Stimulated activated CD4-positive, alpha-beta T cell treated with anti-CD3 and anti-CD28 coated beads, TNF-alpha, amount 100 ng/mL, for 1 hour (primary cell): ENCODE results near the gene DLK1.

Source experiments
- DNase-seq, 3 donors: peaks; one replicate each; pipeline ENCODE4 v3.0.0-alpha.2; 2020; ENCODE audit warnings: low read depth in 3 of 3, low spot score in 1 of 3

DLK1 gene

DNA sequence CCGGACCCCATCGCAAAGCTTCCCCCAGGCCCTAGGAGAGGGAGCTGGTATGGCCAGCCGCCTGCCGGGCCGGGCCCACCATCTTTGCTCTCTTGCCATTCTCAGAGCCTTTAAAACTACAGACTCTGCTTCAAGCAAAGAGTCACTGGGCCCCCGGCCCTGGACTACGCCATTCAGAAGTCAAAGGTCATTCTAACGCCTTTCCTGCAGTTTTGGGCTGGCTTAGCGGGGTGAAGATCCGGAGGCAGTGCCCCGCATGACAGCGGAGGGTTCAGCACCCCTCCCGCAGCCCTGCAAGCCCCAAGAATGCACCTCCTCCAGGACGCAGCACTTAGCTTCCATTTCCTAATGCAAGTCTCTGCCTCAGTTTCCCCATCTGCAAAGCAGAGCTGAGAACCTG is 61.0 kb downstream of the DLK1 start:
- no peak for DNase-seq
